ENCODE data around the gene MIOS.

GRCh38 chr7:7652798-7653540, 86.3 kb downstream of the MIOS start:
- no peak for TF ChIP-seq CTCF (IDR thresholded peaks at IDR 0.05; ENCODE audit: low read length)
- TF ChIP-seq EZH2 (optimal IDR thresholded peaks at IDR 0.05; ENCODE audit: low read depth, low read length), result no peak
- TF ChIP-seq EZH2phosphoT487 (IDR thresholded peaks at IDR 0.05; ENCODE audit: low read length), result no peak

Data from MM.1S (cell line).